Body of pancreas (tissue), 4 donors: ENCODE measurements around the gene FBXL2.

ENCODE experiments used
- POLR2A ChIP-seq, 3 donors: fragments of 450-650 bp; IDR thresholded peaks; one replicate each; pipeline ENCODE4 v1.6.1; 2016; ENCODE audit warnings: antibody characterized with exemption in 3 of 3, mild to moderate bottlenecking in 2 of 3
- TF ChIP-seq, protein P1 (sequence below), 7 experiments: fragments of 450-650 bp in 4 of 7; fragments of 200-600 bp in 3 of 7; sonication (generic) in 3 of 7; IDR thresholded peaks; one replicate each; pipeline ENCODE4 v1.5.1; 2016 to 2019; ENCODE audit warnings: antibody characterized with exemption in 7 of 7

DNA sequence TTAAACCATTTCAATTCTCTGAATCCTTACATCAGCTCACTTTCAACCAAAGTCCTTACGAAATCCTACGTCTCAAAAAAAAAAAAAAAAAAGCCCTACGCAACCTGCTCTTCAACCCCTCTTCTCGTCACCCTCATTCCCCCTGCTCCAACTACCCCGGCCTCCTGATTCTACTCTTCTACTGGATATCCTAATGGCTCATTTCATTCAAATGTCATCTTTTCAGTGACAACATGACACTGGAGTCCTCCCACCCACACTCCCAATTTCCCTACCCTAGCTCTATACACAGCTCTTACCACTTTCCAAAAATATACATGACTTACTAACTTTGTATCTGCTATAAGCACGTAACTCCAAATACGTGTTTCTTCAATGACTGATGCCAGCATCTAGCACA is 151.5 kb downstream of the FBXL2 start:
- TF ChIP-seq, protein P1, sequence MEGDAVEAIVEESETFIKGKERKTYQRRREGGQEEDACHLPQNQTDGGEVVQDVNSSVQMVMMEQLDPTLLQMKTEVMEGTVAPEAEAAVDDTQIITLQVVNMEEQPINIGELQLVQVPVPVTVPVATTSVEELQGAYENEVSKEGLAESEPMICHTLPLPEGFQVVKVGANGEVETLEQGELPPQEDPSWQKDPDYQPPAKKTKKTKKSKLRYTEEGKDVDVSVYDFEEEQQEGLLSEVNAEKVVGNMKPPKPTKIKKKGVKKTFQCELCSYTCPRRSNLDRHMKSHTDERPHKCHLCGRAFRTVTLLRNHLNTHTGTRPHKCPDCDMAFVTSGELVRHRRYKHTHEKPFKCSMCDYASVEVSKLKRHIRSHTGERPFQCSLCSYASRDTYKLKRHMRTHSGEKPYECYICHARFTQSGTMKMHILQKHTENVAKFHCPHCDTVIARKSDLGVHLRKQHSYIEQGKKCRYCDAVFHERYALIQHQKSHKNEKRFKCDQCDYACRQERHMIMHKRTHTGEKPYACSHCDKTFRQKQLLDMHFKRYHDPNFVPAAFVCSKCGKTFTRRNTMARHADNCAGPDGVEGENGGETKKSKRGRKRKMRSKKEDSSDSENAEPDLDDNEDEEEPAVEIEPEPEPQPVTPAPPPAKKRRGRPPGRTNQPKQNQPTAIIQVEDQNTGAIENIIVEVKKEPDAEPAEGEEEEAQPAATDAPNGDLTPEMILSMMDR (IDR thresholded peaks at IDR 0.05), result no peak
- TF ChIP-seq POLR2A (IDR thresholded peaks at IDR 0.05), result no peak
